ENCODE data around the gene TBC1D10A.

Gene TBC1D10A

GRCh38 chr22:30321461-30321860, 5.3 kb downstream of the TBC1D10A start:
- DNase-seq (ENCODE audit: low read depth in 3 of 3), result no peak

- DNase-seq (ENCODE audit: low read depth in 3 of 3), result no peak
These were observed 6.7 kb downstream of the TBC1D10A start for GRCh38 chr22:30320021-30320556.

GRCh38 chr22:30318799-30319419, 7.8 kb downstream of the TBC1D10A start:
- DNase-seq (ENCODE audit: low read depth in 3 of 3), result no peak

GRCh38 chr22:30317778-30318177, 9.0 kb downstream of the TBC1D10A start:
- DNase-seq (ENCODE audit: low read depth in 3 of 3), result no peak

- DNase-seq (ENCODE audit: low read depth in 3 of 3), result no peak
These were observed 10.7 kb downstream of the TBC1D10A start for GRCh38 chr22:30315962-30316576.

GRCh38 chr22:30314915-30315314, 11.8 kb downstream of the TBC1D10A start:
- DNase-seq (ENCODE audit: low read depth in 3 of 3), result no peak

- DNase-seq (ENCODE audit: low read depth in 3 of 3), result no peak
These were observed 13.0 kb downstream of the TBC1D10A start for GRCh38 chr22:30313527-30314363.

- no peak for DNase-seq (ENCODE audit: low read depth in 3 of 3)
These were observed 14.7 kb downstream of the TBC1D10A start for GRCh38 chr22:30312053-30312452.

GRCh38 chr22:30310881-30311771, 15.6 kb downstream of the TBC1D10A start:
- DNase-seq (ENCODE audit: low read depth in 3 of 3), result no peak

- no peak for DNase-seq (ENCODE audit: low read depth in 3 of 3)
These were observed 16.6 kb downstream of the TBC1D10A start for GRCh38 chr22:30309951-30310741.

- DNase-seq (ENCODE audit: low read depth in 3 of 3), result no peak
These were observed 18.1 kb downstream of the TBC1D10A start for GRCh38 chr22:30308518-30309230.

GRCh38 chr22:30308093-30308492, 18.6 kb downstream of the TBC1D10A start:
- no peak for DNase-seq (ENCODE audit: low read depth in 3 of 3)

GRCh38 chr22:30307041-30307574, 19.6 kb downstream of the TBC1D10A start:
- DNase-seq (ENCODE audit: low read depth in 3 of 3), result no peak

- DNase-seq (ENCODE audit: low read depth in 3 of 3), result no peak
These were observed 20.1 kb downstream of the TBC1D10A start for GRCh38 chr22:30306627-30307011.

GRCh38 chr22:30305906-30306626, 20.7 kb downstream of the TBC1D10A start:
- no peak for DNase-seq (ENCODE audit: low read depth in 3 of 3)

- DNase-seq (ENCODE audit: low read depth in 3 of 3), result no peak
These were observed 21.2 kb downstream of the TBC1D10A start for GRCh38 chr22:30305519-30305905.

- no peak for DNase-seq (ENCODE audit: low read depth in 3 of 3)
These were observed 22.1 kb downstream of the TBC1D10A start for GRCh38 chr22:30304495-30305244.

- DNase-seq (ENCODE audit: low read depth in 3 of 3), result no peak
These were observed 24.0 kb downstream of the TBC1D10A start for GRCh38 chr22:30302810-30303138.

Measured in stimulated activated CD4-positive, alpha-beta T cell treated with anti-CD3 and anti-CD28 coated beads, TNF-alpha, amount 100 ng/mL, for 48 hours (primary cell).